ENCODE results near the gene NECAP2.

Gene NECAP2

DNA sequence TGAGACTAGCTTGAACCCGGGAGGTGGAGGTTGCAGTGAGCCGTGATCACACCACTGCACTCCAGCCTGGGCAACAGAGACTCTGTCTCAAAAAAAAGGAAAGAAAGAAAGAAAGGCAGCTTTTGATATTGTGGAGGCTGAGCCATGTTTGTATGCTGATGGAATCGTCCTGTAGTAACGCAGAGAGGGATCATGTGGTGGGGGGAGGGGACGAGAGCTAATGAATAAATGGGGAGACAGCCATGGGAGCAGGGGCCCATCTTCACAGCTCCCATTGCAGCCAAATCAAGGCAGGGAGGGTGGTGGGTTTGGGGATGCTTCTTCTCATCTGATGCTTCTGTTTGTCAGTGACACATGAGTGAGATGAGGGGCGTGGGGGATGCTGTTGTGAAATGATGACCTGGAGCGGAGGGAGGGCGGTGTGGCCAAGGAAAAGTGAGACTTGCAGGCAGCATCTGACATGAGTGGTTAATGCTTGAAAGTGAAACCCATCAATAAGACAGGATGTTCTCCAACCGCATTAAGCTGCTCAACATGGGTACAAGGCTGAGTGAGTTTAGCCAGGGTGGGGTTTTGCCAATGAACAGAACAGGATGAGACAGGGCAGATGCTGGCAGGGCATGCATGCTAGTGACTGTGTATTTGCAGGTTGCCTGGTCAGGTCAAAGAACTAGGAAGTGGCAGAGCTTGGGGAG, 20.0 kb upstream of the NECAP2 start:
- H3K27me3 Mint-ChIP-seq (ENCODE audit: low read depth), result peaks cover 9% of the 10 kb centered on the region
- H3K4me1 Mint-ChIP-seq, result no peaks in the 10 kb centered on the region
- H3K36me3 Mint-ChIP-seq (ENCODE audit: low read depth), result no peaks in the 10 kb centered on the region
- H3K9me3 Mint-ChIP-seq, result no peaks in the 10 kb centered on the region
- TF ChIP-seq, protein P1, sequence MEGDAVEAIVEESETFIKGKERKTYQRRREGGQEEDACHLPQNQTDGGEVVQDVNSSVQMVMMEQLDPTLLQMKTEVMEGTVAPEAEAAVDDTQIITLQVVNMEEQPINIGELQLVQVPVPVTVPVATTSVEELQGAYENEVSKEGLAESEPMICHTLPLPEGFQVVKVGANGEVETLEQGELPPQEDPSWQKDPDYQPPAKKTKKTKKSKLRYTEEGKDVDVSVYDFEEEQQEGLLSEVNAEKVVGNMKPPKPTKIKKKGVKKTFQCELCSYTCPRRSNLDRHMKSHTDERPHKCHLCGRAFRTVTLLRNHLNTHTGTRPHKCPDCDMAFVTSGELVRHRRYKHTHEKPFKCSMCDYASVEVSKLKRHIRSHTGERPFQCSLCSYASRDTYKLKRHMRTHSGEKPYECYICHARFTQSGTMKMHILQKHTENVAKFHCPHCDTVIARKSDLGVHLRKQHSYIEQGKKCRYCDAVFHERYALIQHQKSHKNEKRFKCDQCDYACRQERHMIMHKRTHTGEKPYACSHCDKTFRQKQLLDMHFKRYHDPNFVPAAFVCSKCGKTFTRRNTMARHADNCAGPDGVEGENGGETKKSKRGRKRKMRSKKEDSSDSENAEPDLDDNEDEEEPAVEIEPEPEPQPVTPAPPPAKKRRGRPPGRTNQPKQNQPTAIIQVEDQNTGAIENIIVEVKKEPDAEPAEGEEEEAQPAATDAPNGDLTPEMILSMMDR (IDR thresholded peaks at IDR 0.05; ENCODE audit: unreplicated experiment in 3 of 3), result no peak
- H3K27ac Mint-ChIP-seq, result no peak overlapping the region
- no peak overlapping the region for H3K4me3 Mint-ChIP-seq

DNA sequence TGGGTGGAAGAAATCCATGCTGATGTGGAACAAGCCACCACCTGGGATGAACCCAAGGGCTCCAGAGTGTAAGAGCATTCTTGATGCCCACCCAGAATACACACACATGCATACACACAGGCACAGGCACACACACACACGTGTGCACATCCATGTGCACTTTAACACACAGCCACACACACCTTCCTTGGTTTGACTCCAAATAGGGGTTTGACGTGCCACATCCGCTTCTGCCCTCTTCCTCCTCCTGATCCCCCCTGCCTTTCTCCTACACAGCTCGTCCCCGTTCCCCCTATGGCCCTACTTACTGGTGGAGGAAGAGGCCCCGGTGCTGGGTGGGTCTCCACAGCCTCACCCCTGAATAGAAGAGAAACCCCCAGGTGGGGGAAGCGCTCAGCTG, 19.3 kb upstream of the NECAP2 start:
- H3K36me3 Mint-ChIP-seq (ENCODE audit: low read depth), result no peaks in the 10 kb centered on the region
- no peaks in the 10 kb centered on the region for H3K9me3 Mint-ChIP-seq
- peaks cover 9% of the 10 kb centered on the region for H3K27me3 Mint-ChIP-seq (ENCODE audit: low read depth)
- H3K4me3 Mint-ChIP-seq, result no peak overlapping the region
- TF ChIP-seq, protein P1 (IDR thresholded peaks at IDR 0.05; ENCODE audit: unreplicated experiment in 3 of 3), result no peak
- no peak overlapping the region for H3K27ac Mint-ChIP-seq
- H3K4me1 Mint-ChIP-seq, result no peaks in the 10 kb centered on the region

DNA sequence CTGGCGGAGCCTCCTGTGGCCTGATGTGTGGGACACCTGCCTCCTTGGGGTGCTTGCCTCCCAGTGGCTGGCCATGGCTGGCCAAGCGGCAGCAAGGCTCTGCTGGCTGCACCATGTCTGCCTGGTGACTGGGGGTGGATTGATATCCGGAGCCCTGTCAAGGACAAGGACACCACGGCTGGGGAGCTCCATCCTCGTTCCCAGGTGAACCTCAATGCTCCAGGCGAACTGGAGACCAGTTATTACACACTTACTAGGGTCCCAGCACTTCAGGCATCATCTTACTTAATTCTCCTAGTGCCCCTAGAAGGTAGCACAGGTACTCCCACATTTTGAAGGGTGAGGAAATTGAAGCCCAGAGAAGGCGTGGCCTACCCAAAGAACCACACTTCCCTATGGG, 18.5 kb upstream of the NECAP2 start:
- TF ChIP-seq, protein P1 (IDR thresholded peaks at IDR 0.05; ENCODE audit: unreplicated experiment in 3 of 3), result no peak
- peaks cover 9% of the 10 kb centered on the region for H3K27me3 Mint-ChIP-seq (ENCODE audit: low read depth)
- H3K4me3 Mint-ChIP-seq, result no peak overlapping the region
- no peaks in the 10 kb centered on the region for H3K9me3 Mint-ChIP-seq
- no peaks in the 10 kb centered on the region for H3K36me3 Mint-ChIP-seq (ENCODE audit: low read depth)
- H3K4me1 Mint-ChIP-seq, result no peaks in the 10 kb centered on the region
- H3K27ac Mint-ChIP-seq, result no peak overlapping the region

DNA sequence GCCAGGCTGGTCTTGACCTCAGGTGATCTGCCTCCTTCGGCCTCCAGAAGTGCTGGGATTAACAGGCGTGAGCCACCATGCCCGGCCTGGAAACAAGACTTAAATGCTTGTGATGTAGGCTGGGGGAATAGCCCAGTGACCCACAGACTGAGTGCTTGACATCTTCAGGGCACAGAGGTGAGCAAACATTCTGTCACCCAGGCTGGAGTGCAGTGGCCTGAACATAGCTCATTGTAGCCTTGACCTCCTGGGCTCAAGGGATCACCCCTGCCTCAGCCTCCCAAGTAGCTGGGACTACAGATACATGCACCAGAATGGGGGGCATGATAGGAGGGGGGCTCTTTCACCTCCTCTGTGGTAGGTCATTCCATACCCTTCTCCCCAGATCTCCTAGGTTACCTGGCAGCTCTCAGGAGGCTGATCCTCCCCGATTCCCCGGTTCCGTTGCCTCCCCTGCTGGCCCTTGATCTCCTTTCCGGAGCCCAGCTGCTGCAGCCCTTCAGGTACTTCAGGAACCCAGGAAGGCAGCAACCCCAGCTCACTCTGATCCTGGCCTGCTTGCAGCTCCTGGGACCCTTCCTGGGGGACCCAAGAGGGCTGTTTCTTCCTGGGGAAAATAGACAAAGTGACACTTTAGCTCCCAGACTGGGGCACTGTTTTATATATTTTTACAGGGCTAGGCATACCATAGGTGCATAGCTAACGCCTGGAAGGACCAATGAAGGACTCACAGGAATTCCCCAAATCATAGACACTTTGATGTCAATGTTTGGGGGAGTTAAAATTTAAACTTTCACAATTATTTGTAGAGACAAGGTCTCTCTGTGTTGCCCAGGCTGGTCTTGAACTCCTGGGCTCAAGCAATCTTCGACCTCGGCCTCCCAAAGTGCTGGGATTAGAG, 15.1 kb upstream of the NECAP2 start:
- Mint-ChIP-seq H3K9me3 (no peaks in the 10 kb centered on the region), H3K36me3 (ENCODE audit: low read depth) (no peaks in the 10 kb centered on the region), H3K27ac (no peak overlapping the region), H3K27me3 (ENCODE audit: low read depth) (peaks cover 6% of the 10 kb centered on the region), H3K4me3 (no peak overlapping the region), H3K4me1 (no peaks in the 10 kb centered on the region)
- TF ChIP-seq, protein P1 (IDR thresholded peaks at IDR 0.05; ENCODE audit: unreplicated experiment in 3 of 3), result no peak

DNA sequence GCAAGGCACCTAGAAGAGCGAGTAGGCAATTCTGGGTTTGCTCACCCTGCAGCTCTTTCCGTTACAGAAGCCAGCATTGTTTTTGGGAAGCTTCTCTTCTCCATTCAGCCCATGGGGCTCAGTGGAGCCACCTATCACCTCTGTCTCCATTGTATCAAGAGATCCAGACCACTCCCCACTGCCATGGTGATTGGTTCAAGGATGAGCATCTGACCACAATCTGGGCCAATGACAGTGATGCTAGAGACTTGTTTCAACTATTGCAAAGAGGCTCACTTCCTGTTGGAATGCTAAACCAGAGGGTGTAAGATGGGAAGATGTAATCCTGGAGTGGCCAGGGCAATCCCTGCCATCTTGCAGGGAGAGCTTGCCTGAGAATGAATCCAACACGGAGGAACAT, 9.9 kb upstream of the NECAP2 start:
- no peaks in the 10 kb centered on the region for H3K9me3 Mint-ChIP-seq
- no peaks in the 10 kb centered on the region for H3K4me1 Mint-ChIP-seq
- H3K27ac Mint-ChIP-seq, result no peak overlapping the region
- no peaks in the 10 kb centered on the region for H3K36me3 Mint-ChIP-seq (ENCODE audit: low read depth)
- no peak overlapping the region for H3K4me3 Mint-ChIP-seq
- TF ChIP-seq, protein P1 (IDR thresholded peaks at IDR 0.05; ENCODE audit: unreplicated experiment in 3 of 3), result no peak
- peaks cover 6% of the 10 kb centered on the region for H3K27me3 Mint-ChIP-seq (ENCODE audit: low read depth)
